GM10248 (cell line): ENCODE results near the gene CD37.

Experiments used
- CTCF ChIA-PET: fragments of 300-600 bp; sonication (Branson Sonifier 250); formaldehyde crosslinking; extraction: SDS; loops from one replicate; lab custom pipeline; 2021; ENCODE audit warnings: antibody characterized with exemption; lab: Yijun Ruan, JAX
- POLR2A ChIA-PET: fragments of 350-650 bp; sonication (Branson Sonifier 250); formaldehyde crosslinking; extraction: SDS; loops from one replicate; lab custom pipeline; 2020; ENCODE audit warnings: antibody characterized with exemption; lab: Yijun Ruan, JAX
- DNase-seq: peaks from one replicate; pipeline ENCODE4 v3.0.0; 2012; ENCODE audit errors: extremely low spot score
- CTCF ChIP-seq: IDR thresholded peaks from 2 replicates; pipeline ENCODE4 v1.5.1; 2012; ENCODE audit warnings: mild to moderate bottlenecking, low read depth; ENCODE audit errors: extremely low read depth, missing control alignments, control extremely low read depth

CD37 gene

GRCh38 chr19:49389406-49389805 is 54.2 kb downstream of the CD37 start:
- ChIA-PET POLR2A (no interaction called here), CTCF (interaction anchor here (1.1 to 4.1 kb wide), 6 partner anchors 11 to 81 kb away, joined by 3 to 26 read pairs (median 16); partner anchors contain the start of gene SLC17A7)
- no peak for DNase-seq
- TF ChIP-seq CTCF, result no peak
